Upper lobe of right lung (tissue), 1 donor: ENCODE measurements around the gene EFHC1. TPM values are rescaled to one million over a fixed set of nuclear protein-coding genes. Genes with fewer than 3 reads are reported as not detected.

ENCODE experiments used
- ATAC-seq: fragments of 200-7000 bp; cut with Tn5 transposase; one replicate; pipeline ENCODE4 v1.9.1; 2020; ENCODE audit warnings: mild to moderate bottlenecking, moderate library complexity
- DNase-seq: peaks from one replicate; pipeline ENCODE4 v3.0.0-alpha.2; 2020
- H3K27ac ChIP-seq: fragments of 200-600 bp; one replicate; pipeline ENCODE4 v1.8.0; 2022
- H3K27me3 ChIP-seq: fragments of 200-600 bp; one replicate; pipeline ENCODE4 v1.8.0; 2022; ENCODE audit warnings: mild to moderate bottlenecking
- H3K36me3 ChIP-seq: fragments of 200-600 bp; one replicate; pipeline ENCODE4 v1.8.0; 2022
- H3K4me1 ChIP-seq: fragments of 200-600 bp; one replicate; pipeline ENCODE4 v1.8.0; 2022
- H3K4me3 ChIP-seq: fragments of 200-600 bp; one replicate; pipeline ENCODE4 v1.8.0; 2022; ENCODE audit warnings: mild to moderate bottlenecking
- H3K9me3 ChIP-seq: fragments of 200-600 bp; one replicate; pipeline ENCODE4 v1.8.0; 2022
- intact Hi-C: fragments of 100-400 bp; cut with DNase I; formaldehyde crosslinking; loops from one replicate; pipeline ENCODE4 v1.11.0; 2022
- total RNA-seq: library from RNA; stranded (reverse); fragmentation: NEBNext Ultra II Directional; extraction: Animal tissue kit (Norgen Biotek cat#: 25700); gene quantifications from one replicate; pipeline ENCODE4 v1.2.1, GENCODE V29; 2021
- TF ChIP-seq, protein P1 (sequence below): fragments of 200-600 bp; IDR thresholded peaks from one replicate; pipeline ENCODE4 v1.8.0; 2022; ENCODE audit warnings: antibody characterized with exemption
- donor health status: DM: no; HTN: yes; CAD: no; lungs with severe emphysema.

The EFHC1 gene
- total RNA-seq, 1 donor from 2014 or later, result 16.8 TPM

DNA sequence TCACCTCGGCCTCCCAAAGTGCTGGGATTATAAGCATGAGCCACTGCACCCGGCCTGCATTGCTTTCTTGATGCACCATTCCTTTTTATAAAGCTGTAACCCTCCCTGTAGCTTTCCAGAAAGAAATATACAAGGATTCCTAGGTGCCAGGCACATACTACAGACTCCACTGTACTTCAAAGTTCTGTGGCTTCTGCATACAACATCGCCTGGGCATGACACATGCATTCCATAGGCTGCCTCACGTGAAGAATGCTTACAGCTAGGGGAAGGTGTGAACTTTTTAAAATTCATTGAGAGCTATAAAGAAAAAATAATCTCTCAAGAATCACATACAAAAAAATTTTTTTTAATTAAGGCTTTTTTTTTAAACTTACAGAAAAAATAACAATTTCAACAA is 106.5 kb downstream of the EFHC1 start:
- H3K4me3 ChIP-seq, result no peak overlapping the region
- intact Hi-C loops, result no loop called here
- no peaks in the 10 kb centered on the region for H3K9me3 ChIP-seq
- TF ChIP-seq, protein P1, sequence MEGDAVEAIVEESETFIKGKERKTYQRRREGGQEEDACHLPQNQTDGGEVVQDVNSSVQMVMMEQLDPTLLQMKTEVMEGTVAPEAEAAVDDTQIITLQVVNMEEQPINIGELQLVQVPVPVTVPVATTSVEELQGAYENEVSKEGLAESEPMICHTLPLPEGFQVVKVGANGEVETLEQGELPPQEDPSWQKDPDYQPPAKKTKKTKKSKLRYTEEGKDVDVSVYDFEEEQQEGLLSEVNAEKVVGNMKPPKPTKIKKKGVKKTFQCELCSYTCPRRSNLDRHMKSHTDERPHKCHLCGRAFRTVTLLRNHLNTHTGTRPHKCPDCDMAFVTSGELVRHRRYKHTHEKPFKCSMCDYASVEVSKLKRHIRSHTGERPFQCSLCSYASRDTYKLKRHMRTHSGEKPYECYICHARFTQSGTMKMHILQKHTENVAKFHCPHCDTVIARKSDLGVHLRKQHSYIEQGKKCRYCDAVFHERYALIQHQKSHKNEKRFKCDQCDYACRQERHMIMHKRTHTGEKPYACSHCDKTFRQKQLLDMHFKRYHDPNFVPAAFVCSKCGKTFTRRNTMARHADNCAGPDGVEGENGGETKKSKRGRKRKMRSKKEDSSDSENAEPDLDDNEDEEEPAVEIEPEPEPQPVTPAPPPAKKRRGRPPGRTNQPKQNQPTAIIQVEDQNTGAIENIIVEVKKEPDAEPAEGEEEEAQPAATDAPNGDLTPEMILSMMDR, result no peak
- no peak overlapping the region for H3K27ac ChIP-seq
- ATAC-seq, result no peak
- H3K36me3 ChIP-seq, result no peaks in the 10 kb centered on the region
- no peaks in the 10 kb centered on the region for H3K27me3 ChIP-seq
- H3K4me1 ChIP-seq, result peaks cover 11% of the 10 kb centered on the region
- DNase-seq, result no peak

- H3K27me3 ChIP-seq, result no peaks in the 10 kb centered on the region
Observed at GRCh38 chr6:52527436-52527835, 107.3 kb downstream of the EFHC1 start.

GRCh38 chr6:52529311-52529710 is 109.2 kb downstream of the EFHC1 start:
- ATAC-seq (no peak), DNase-seq (no peak)
- H3K4me3 ChIP-seq, result no peak overlapping the region
- H3K9me3 ChIP-seq, result no peaks in the 10 kb centered on the region
- TF ChIP-seq, protein P1, result no peak
- intact Hi-C loops, result no loop called here
- no peaks in the 10 kb centered on the region for H3K36me3 ChIP-seq
- H3K27ac ChIP-seq, result no peak overlapping the region
- H3K27me3 ChIP-seq, result no peaks in the 10 kb centered on the region
- no peaks in the 10 kb centered on the region for H3K4me1 ChIP-seq

More at GRCh38 chr6:52527436-52527835, 107.3 kb downstream of the EFHC1 start:
- intact Hi-C loops, result no loop called here
- TF ChIP-seq, protein P1, result no peak
- Histone ChIP-seq H3K27ac (no peak overlapping the region), H3K36me3 (no peaks in the 10 kb centered on the region), H3K4me3 (no peak overlapping the region), H3K4me1 (peaks cover 5% of the 10 kb centered on the region), H3K9me3 (no peaks in the 10 kb centered on the region)
- ATAC-seq (no peak), DNase-seq (no peak)

DNA sequence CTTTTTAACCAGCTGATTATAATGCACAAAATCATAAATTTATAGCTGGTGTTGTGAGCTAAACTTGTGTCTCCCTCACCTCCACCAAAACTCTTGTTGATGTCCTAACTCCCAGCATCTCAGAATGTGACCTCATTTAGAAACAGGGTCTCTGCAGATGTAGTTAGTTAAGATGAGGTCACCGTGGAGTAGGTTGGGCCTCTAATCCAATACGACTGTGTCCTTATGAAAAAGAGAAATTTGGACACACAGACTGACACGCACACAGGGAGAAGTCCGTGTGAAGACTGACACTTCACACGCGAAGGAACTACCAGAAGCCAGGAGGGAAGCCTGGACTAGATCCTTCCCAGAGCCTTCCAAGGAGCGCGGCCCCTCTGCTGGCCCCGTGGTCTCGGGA is 110.2 kb downstream of the EFHC1 start:
- no peak overlapping the region for H3K27ac ChIP-seq
- TF ChIP-seq, protein P1, result no peak
- H3K4me3 ChIP-seq, result no peak overlapping the region
- no peaks in the 10 kb centered on the region for H3K9me3 ChIP-seq
- intact Hi-C loops, result no loop called here
- DNase-seq, result no peak
- no peaks in the 10 kb centered on the region for H3K4me1 ChIP-seq
- H3K27me3 ChIP-seq, result no peaks in the 10 kb centered on the region
- no peaks in the 10 kb centered on the region for H3K36me3 ChIP-seq
- ATAC-seq, result no peak

DNA sequence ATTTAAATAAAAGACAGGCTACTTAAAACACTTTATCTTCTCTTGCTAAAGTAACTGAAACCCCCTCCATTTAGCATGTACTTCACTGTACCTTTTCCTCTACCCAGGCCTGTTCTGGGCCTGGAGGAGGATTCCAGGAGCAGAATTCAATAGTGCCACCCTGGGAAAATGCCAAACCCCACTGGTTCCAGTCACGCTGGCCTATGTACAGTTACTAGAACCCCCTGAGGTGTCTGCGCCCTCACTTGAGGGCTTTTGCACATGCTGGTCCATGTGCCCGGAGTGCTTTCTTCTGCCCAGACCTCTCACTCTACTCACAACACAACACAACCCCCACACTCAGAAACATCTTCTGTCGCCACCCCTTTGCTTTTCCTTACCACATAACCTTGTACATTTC is 111.3 kb downstream of the EFHC1 start:
- no peaks in the 10 kb centered on the region for H3K9me3 ChIP-seq
- H3K27me3 ChIP-seq, result no peaks in the 10 kb centered on the region
- no peak overlapping the region for H3K27ac ChIP-seq
- intact Hi-C loops, result no loop called here
- H3K36me3 ChIP-seq, result peaks cover 6% of the 10 kb centered on the region
- DNase-seq (no peak), ATAC-seq (no peak)
- TF ChIP-seq, protein P1, result no peak
- H3K4me1 ChIP-seq, result peaks cover under 1% of the 10 kb centered on the region
- H3K4me3 ChIP-seq, result no peak overlapping the region

GRCh38 chr6:52531834-52532233 is 111.7 kb downstream of the EFHC1 start:
- H3K4me3 ChIP-seq, result no peak overlapping the region
- intact Hi-C loops, result no loop called here
- ATAC-seq, result no peak
- H3K27me3 ChIP-seq, result no peaks in the 10 kb centered on the region
- H3K27ac ChIP-seq, result no peak overlapping the region
- H3K9me3 ChIP-seq, result no peaks in the 10 kb centered on the region
- H3K36me3 ChIP-seq, result peaks cover 6% of the 10 kb centered on the region
- H3K4me1 ChIP-seq, result peaks cover 5% of the 10 kb centered on the region
- no peak for DNase-seq
- TF ChIP-seq, protein P1, result no peak
